SJSA1 (cell line): ENCODE results near the gene TMEM253. TPM values are rescaled to one million over a fixed set of nuclear protein-coding genes. Genes with fewer than 3 reads are reported as not detected.

ENCODE experiments used
- DNase-seq, 2 experiments: peaks; one replicate each; pipeline ENCODE4 v3.0.0-alpha.2; 2015 to 2020; ENCODE audit warnings: low spot score in 2 of 2, low read depth in 1 of 2
- H3K27ac ChIP-seq: fragments of 250-450 bp; sonication (Bioruptor Pico); 2 replicates; pipeline ENCODE4 v1.5.1; 2020; ENCODE audit warnings: mild to moderate bottlenecking, moderate library complexity
- H3K27me3 ChIP-seq: fragments of 250-450 bp; sonication (Bioruptor Pico); replicated peaks from 2 replicates; pipeline ENCODE4 v1.5.1; 2020; ENCODE audit warnings: mild to moderate bottlenecking, moderate library complexity
- H3K36me3 ChIP-seq: fragments of 250-450 bp; sonication (Bioruptor Pico); 2 replicates; pipeline ENCODE4 v1.5.1; 2020; ENCODE audit warnings: mild to moderate bottlenecking
- H3K4me1 ChIP-seq: fragments of 250-450 bp; sonication (Bioruptor Pico); replicated peaks from 2 replicates; pipeline ENCODE4 v1.6.1; 2021; ENCODE audit warnings: mild to moderate bottlenecking
- H3K4me3 ChIP-seq: fragments of 250-450 bp; sonication (Bioruptor Pico); 2 replicates; pipeline ENCODE4 v1.5.1; 2020; ENCODE audit warnings: mild to moderate bottlenecking
- H3K9me3 ChIP-seq: fragments of 250-450 bp; sonication (Bioruptor Pico); replicated peaks from 2 replicates; pipeline ENCODE4 v1.5.1; 2020; ENCODE audit warnings: mild to moderate bottlenecking
- total RNA-seq: library from RNA; depleted of rRNA; stranded (reverse); fragments of >200 nt; shearing (Covaris generic); gene quantifications from 2 replicates; pipeline ENCODE4 v1.2.3, GENCODE V29; 2014

The TMEM253 gene
- total RNA-seq, 1 experiment from 2014 or later = not detected

DNA sequence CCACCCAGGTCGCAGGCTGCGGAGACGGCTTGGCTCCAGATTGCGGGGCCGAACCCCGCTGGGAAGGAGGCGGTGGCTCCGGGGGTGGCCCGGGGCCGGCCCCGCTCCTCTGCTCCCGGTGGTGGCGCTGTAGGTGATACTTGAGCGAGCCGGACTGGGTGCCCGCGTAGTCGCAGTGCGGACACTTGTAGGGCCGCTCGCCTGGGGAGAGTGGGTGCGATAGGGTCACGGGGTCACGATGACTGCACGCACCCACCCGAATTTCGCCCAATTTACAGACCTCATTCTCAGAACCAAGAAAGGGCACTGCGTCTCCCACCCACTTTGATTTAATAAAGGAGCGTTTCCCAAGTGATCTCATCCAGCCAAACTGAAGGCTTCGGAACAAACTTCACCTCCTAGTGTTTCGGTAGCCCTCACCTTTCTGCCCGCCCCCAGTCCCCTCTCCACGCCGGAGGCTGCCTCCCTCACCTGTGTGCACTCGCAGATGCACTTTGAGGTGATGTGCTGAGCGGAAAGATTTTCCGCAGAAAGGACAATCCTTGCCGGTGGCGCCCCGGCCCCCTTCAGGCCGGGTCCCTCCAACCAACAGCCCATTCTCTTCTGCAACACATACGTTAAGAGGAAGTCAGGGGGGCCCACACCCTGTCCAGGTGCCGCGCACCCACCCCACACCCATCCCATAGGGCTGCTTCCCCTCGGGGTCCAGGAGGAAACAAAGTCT is 9.8 kb upstream of the TMEM253 start:
- Histone ChIP-seq H3K36me3 (peaks cover 58% of the 10 kb centered on the region), H3K4me3 (no peak overlapping the region), H3K4me1 (peaks cover 7% of the 10 kb centered on the region), H3K9me3 (no peaks in the 10 kb centered on the region), H3K27me3 (no peaks in the 10 kb centered on the region), H3K27ac (no peak overlapping the region)
- DNase-seq = no peak

DNA sequence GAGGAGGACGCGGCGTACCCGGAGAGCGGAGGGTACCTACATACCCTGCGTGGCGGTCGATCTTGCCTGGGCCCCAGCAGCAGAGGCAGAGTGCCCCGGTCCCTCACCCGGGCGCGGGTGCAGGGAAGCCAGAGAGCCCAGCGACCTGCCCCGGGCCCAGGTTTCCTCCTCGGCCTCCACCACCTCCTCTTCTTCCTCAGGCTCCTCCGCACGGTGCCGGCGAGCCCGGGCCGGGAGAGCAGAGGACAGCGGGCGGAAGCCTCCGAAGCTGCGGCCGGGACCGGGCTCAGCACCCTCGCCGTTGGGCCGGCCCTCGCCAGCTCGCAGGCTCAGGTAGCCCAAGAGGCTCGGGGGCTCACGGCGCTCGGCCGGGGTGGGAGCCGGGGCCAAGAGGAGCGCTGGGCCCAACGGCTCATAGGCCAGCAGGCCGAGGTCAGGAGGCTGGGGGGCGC is 9.0 kb upstream of the TMEM253 start:
- DNase-seq = no peak
- Histone ChIP-seq H3K4me1 (peaks cover 7% of the 10 kb centered on the region), H3K4me3 (no peak overlapping the region), H3K27me3 (no peaks in the 10 kb centered on the region), H3K36me3 (peaks cover 50% of the 10 kb centered on the region), H3K27ac (no peak overlapping the region), H3K9me3 (no peaks in the 10 kb centered on the region)

DNA sequence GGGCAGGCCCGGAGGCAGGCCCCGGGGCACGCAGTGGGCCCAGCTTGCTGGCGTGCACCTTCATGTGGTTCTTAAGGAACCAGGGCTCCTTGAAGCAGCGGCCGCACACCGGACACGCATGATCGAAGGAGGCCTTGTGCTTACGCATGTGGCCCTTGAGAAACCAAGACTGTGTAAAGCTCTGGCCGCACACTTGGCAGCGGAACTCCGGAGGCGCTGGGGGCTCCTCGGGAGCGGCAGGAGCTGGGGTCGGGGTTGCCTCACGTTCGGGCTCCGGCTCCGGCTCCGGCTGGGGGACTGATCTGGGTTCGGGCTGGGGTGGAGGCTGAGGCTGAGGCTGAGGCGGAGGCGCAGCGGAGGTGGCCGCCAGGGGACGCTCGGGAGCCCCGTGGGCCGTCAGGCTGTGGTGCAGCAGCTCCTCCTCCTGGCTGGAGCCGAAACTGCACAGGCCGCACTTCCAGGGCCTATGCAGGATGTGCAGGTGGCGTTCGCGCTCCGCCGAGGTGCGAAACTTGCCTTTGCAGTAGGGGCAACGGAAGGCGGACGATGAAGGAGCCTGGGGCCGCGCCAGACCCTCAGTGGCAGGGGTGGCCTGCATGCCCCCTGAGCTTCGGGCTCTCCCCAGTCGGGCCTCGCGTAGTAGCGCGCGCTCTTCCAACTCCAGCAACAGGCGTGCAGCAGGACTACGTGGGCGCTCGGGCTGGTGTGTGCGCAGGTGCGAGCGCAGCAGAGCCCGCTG is 8.4 kb upstream of the TMEM253 start:
- H3K27ac ChIP-seq = no peak overlapping the region
- no peaks in the 10 kb centered on the region for H3K9me3 ChIP-seq
- peaks cover 1% of the 10 kb centered on the region for H3K4me1 ChIP-seq
- no peak overlapping the region for H3K4me3 ChIP-seq
- peaks cover 44% of the 10 kb centered on the region for H3K36me3 ChIP-seq
- DNase-seq = peak; percentile 44 to 74
- no peaks in the 10 kb centered on the region for H3K27me3 ChIP-seq

DNA sequence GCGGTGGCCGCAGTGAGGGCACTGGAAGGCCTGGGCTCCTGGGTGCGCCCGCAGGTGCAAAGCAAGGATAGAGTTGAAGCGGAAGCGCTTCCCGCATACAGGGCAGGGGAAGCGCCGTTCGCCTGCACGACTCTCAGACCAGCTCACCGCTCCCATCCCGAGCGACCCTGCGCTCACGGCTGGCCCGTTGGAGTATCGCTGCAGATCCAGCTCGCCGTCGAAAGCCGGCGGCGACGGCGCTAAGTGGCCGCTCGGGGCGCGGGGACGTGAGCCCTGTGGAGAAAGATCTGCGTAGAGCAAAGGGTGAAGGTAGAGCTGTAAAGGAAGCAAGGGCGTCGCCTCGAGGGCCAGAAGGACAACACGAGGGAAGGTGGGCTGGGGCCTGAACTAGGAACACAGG is 7.8 kb upstream of the TMEM253 start:
- no peak overlapping the region for H3K4me3 ChIP-seq
- no peaks in the 10 kb centered on the region for H3K27me3 ChIP-seq
- no peaks in the 10 kb centered on the region for H3K9me3 ChIP-seq
- H3K36me3 ChIP-seq = peaks cover 38% of the 10 kb centered on the region
- no peaks in the 10 kb centered on the region for H3K4me1 ChIP-seq
- no peak for DNase-seq
- no peak overlapping the region for H3K27ac ChIP-seq

DNA sequence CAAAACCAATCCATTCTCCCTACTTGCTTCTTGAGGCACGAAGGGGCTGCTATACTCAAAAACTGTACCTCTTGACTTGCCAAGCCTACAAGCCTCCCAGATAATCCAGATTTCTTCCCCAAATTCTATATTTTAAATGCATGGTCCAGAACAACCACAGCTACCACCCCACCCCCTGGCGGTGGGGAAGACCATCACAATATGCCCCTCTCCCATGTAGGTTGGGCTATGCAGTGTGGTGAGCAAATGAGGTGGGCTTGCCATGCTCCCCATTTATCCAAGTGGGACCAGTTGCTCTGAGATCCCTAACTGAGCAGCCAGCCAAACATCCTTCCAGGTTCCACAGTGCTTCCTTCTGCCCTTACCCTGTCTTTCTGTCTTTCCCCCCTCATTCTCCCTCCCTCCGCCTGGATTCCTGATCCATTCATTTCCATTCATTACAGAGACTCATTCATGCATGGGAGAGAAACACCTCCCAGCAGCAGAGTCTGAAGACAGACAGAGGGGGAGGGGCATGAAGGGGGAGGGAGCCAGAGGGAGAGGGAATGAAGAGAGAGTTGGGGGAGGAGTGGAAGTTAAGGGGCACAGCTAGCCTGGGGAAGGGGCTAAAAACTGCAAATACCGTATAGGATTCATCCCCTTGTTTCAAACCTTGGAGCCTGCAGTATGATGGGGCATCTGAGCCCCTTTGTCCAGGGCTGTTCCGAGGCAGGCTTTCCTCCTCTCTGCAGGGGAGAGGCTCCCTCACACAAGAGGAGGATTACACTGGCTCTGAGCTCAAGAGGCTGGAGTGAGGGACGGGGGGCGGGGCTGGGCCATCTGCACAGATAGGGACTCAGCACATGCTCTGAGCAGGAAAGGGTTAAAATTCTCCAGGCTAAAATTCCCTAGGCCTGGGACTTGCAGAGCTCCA is 6.8 kb upstream of the TMEM253 start:
- DNase-seq = no peak
- H3K4me1 ChIP-seq = peaks cover 2% of the 10 kb centered on the region
- H3K4me3 ChIP-seq = no peak overlapping the region
- H3K27ac ChIP-seq = no peak overlapping the region
- peaks cover 4% of the 10 kb centered on the region; the same call in 1 of the 2 replicates for H3K27me3 ChIP-seq
- peaks cover 28% of the 10 kb centered on the region for H3K36me3 ChIP-seq
- H3K9me3 ChIP-seq = no peaks in the 10 kb centered on the region

DNA sequence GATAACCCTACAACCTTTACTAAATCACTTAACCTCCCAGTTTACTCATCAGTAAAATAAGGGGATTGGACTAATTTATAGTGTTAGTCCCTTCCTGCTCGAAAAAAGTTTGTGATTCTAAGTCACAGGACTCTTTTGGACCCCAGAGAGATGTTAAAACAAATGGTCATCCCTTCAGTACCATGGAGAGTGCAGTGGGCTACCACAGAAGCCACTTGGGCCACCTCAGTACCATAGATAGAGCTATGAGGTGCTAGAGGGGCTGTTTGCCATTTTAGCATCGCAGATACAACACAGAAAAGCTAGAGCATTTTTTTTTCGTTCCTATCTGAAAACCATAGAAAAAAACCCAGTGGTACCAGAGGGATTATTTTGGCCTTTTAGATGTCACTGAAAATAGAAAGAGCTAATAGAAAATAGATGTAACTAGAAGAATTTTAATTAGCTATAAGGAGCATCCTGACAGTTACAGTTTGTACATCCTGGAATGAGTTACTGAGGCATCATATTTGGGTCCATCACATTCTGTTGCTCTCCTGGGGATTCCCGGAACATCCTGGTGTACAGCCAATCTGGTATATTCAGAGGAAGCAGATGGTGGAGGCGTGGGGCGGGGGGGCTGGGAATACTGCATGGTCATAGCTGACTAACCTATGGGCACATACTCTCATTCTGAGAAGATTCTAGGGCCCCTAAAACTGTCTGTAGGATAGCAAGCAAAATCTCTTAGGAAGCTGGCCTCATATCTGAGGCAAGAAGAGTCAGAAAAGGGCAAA is 5.2 kb upstream of the TMEM253 start:
- no peak for DNase-seq
- no peak overlapping the region for H3K4me3 ChIP-seq
- peaks cover 17% of the 10 kb centered on the region for H3K36me3 ChIP-seq
- no peak overlapping the region for H3K27ac ChIP-seq
- H3K9me3 ChIP-seq = no peaks in the 10 kb centered on the region
- H3K4me1 ChIP-seq = peaks cover 7% of the 10 kb centered on the region
- H3K27me3 ChIP-seq = peaks cover 5% of the 10 kb centered on the region; the same call in 1 of the 2 replicates

DNA sequence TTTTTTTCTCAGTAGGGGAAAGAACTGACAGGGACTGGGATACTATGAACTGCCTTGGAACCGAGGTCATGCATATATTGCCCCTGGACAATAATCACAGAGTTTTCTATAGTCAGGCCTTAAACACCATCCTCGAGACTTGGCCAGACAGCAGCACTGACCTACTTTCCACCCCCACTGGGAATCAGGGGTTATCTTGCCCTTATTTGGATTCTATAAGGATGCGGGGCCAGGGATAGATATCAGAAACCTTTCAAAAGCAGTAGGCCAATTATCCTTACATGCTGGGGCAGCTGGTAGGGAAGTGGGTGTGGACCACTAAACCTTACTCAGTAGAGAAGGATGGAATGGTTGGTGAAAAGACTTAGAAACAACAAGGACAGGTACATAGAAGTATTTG is 4.4 kb upstream of the TMEM253 start:
- H3K27ac ChIP-seq = no peak overlapping the region
- H3K27me3 ChIP-seq = peaks cover 5% of the 10 kb centered on the region; the same call in 1 of the 2 replicates
- no peaks in the 10 kb centered on the region for H3K9me3 ChIP-seq
- H3K4me3 ChIP-seq = no peak overlapping the region
- peaks cover 7% of the 10 kb centered on the region for H3K4me1 ChIP-seq
- H3K36me3 ChIP-seq = peaks cover 9% of the 10 kb centered on the region
- no peak for DNase-seq

DNA sequence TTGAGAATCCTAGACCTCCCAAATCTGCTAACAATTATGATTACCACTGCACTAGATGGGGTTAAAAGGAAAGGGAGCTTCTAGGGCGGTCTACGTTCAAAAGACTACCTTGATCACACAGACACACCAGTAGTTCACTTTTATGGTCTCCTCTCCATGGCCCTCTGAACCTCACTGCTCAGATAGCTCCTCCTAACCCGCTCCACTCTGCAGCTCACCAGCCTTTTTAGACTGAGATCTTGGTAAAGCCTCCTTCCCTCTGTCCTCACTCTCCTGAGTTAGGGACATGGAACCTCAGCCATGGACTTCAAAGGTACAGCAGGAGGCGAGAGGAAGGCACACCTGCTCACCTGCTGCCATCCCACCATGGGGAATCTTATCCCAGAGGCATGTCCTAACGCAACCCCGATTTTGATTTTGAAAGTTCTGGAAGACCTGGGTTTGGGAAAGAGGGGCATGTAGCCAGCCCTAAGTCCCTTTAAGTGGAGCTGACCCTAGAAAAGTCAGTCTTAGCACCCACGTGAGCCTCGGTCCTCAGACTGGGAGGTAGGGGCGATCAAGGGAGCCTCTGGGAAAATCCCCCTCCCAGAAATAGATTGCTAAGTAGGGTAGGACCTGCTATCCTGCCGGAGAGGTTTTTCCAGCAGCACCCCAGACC is 3.8 kb upstream of the TMEM253 start:
- Histone ChIP-seq H3K4me1 (peaks cover 7% of the 10 kb centered on the region), H3K27me3 (peaks cover 5% of the 10 kb centered on the region; the same call in 1 of the 2 replicates), H3K9me3 (no peaks in the 10 kb centered on the region), H3K4me3 (no peak overlapping the region), H3K27ac (no peak overlapping the region), H3K36me3 (peaks cover 3% of the 10 kb centered on the region)
- no peak for DNase-seq

DNA sequence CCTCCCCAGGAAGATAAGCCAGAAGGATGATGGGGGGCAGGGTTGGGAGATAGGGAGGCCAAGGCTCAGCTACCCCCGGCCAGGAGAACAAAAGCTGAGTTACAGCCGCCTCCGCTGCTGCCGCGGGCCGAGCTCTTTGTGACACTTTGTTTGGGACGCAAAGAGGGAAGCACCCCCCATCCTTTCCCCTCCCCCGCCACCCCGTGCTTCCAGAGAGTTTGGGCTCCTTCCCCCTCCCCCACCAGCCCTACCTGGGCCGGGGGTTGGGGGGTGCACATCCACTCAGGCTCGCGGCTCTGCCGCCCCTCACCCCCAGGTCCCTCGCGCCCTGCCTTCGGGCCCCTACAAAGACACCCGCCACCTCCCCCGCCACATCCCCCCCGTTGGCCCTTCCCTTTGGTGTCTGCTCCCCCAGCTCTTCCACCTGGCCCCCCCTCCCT is 3.2 kb upstream of the TMEM253 start:
- Histone ChIP-seq H3K27me3 (peaks cover 5% of the 10 kb centered on the region; the same call in 1 of the 2 replicates), H3K9me3 (no peaks in the 10 kb centered on the region), H3K36me3 (no peaks in the 10 kb centered on the region), H3K4me1 (peaks cover 8% of the 10 kb centered on the region), H3K4me3 (no peak overlapping the region), H3K27ac (no peak overlapping the region)
- DNase-seq = no peak

DNA sequence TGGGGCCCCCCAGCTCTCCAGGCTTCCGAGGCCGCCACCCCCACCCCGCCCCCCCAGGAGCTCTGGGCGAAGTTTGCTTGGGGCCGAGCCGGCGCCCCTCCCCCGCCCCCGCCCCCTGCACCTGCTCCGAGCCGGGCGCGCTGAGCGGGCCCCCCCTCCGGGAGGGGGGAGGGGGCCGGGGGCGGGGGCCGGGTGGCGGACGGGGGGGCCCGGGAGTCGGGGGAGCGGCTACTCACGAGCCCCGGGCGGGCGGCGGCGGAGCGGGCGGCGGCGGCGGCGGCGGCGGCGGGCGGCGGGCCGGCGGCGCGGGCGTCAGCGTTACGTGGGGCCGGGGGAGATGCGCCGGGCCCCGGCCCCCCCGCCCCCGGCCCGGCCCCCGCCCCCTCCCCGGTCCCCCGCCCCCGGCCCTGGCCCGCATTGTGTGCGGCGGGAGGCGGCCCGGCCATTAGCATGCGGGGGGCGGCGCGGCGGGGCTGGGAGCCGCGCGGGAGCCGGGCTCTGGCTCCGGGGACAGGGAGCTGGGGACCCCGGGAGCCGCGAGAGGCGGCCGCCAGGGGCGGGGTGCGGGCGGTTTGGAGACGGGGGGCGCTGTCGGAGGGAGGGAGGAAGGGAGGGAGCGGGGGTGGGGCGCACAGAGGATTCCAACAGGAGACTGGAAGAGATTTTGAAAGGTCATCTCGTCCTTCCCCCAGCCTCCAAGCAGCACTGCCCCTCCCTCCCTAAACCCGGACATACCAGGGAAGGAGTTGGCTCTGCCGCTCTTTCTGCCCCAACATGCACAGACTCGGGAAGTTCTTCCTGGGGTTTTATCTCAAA is 2.6 kb upstream of the TMEM253 start, which contains the start of gene ZNF219:
TSS of gene ZNF219 (minus strand) at position 580 of the 816 bp plus-strand sequence. CDS start 5,064 bp downstream, outside the sequence.
- H3K4me1 ChIP-seq = peaks cover 14% of the 10 kb centered on the region
- H3K27ac ChIP-seq = no peak within 1 kb of the TSS
- peak in 1 of 2 experiments; percentile 19 for DNase-seq
- no peaks in the 10 kb centered on the region for H3K9me3 ChIP-seq
- no peaks in the 10 kb centered on the region for H3K36me3 ChIP-seq
- H3K27me3 ChIP-seq = peaks cover 5% of the 10 kb centered on the region; the same call in 1 of the 2 replicates
- H3K4me3 ChIP-seq = peak within 1 kb of the TSS; percentile 39

DNA sequence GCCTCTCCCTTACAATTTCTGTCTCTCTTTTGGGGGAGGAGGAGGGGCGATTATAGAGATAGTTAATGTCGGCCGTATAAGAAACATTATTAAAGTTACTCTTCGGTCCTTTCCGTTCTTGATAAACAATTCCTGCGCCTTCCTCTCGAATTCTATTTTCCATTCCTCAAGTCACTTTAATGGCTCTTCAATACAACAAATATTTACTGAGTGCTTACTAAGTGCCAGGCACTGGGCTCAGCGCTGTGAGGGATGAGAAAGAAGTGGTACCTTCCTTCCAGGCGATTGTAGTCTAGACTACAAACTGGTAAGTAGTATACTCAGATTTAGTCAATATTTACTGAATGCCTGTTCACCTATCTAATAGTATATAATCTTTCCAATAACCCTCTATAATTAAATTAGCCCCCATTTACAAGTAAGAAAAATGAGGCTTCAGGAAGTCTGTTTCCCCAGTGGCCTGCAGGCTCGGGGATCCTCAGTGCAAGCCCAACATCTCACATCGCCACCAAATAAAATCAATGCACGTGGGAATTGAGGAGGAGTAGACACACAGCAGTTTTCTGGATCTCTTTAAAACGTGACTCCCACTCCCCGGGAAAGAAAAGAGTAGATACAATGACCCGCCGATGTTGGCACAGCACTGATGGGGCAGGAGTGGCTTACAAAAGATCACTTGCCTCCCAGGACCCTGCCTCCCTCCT is 1.8 kb upstream of the TMEM253 start:
- no peak for DNase-seq
- peak overlapping the region; percentile 39 for H3K4me3 ChIP-seq
- H3K27ac ChIP-seq = no peak overlapping the region
- H3K36me3 ChIP-seq = no peaks in the 10 kb centered on the region
- H3K27me3 ChIP-seq = peaks cover 5% of the 10 kb centered on the region; the same call in 1 of the 2 replicates
- H3K4me1 ChIP-seq = peaks cover 17% of the 10 kb centered on the region
- H3K9me3 ChIP-seq = no peaks in the 10 kb centered on the region
